Measurements from ENCODE around the gene PIGL. TPM values are rescaled to one million over a fixed set of nuclear protein-coding genes. Genes with fewer than 3 reads are reported as not detected.
"Not testable (repeated sequence)": the region's sequence is repeated elsewhere in the genome, so short reads cannot be mapped to it uniquely, and the experiment has no call there.

Gene PIGL
- total and polyA plus RNA-seq, 2 donors, result 16.7 to 31.1 TPM

GRCh38 chr17:16301963-16302855, 85.2 kb downstream of the PIGL start:
- 97% methylated on average over 13 of the region's 13 CpGs for WGBS
- H3K36me3 ChIP-seq (ENCODE audit: control insufficient read depth in 2 of 2, insufficient read depth in 2 of 2, low read length in 1 of 2), result peaks cover 3 to 4% of the 10 kb centered on the region in 2 donors
- DNase-seq (ENCODE audit: low read depth in 6 of 9, low spot score in 9 of 9), result no peak
- no peak overlapping the region for H3K27ac ChIP-seq (ENCODE audit: low read depth in 1 of 2, low read length in 1 of 2)
- no peaks in the 10 kb centered on the region for H3K27me3 ChIP-seq (ENCODE audit: control insufficient read depth in 2 of 2, insufficient read depth in 1 of 2, low read length in 1 of 2)
- peaks cover 13 to 20% of the 10 kb centered on the region in 2 donors for H3K4me1 ChIP-seq (ENCODE audit: control insufficient read depth in 2 of 2, insufficient read depth in 2 of 2, low read length in 2 of 2)
- no peak overlapping the region for H3K4me3 ChIP-seq (ENCODE audit: low read length in 2 of 2)
- no peaks in the 10 kb centered on the region for H3K9me3 ChIP-seq (ENCODE audit: control insufficient read depth in 2 of 2, insufficient read depth in 1 of 2, low read length in 1 of 2)

GRCh38 chr17:16302856-16303255, 85.8 kb downstream of the PIGL start:
- Histone ChIP-seq H3K4me1 (ENCODE audit: control insufficient read depth in 2 of 2, insufficient read depth in 2 of 2, low read length in 2 of 2) (peaks cover 13 to 20% of the 10 kb centered on the region in 2 donors), H3K36me3 (ENCODE audit: control insufficient read depth in 2 of 2, insufficient read depth in 2 of 2, low read length in 1 of 2) (peaks cover 3 to 4% of the 10 kb centered on the region in 2 donors), H3K4me3 (ENCODE audit: low read length in 2 of 2) (no peak overlapping the region), H3K27me3 (ENCODE audit: control insufficient read depth in 2 of 2, insufficient read depth in 1 of 2, low read length in 1 of 2) (no peaks in the 10 kb centered on the region), H3K9me3 (ENCODE audit: control insufficient read depth in 2 of 2, insufficient read depth in 1 of 2, low read length in 1 of 2) (no peaks in the 10 kb centered on the region), H3K27ac (ENCODE audit: low read depth in 1 of 2, low read length in 1 of 2) (no peak overlapping the region)
- WGBS, result 98% methylated on average over 4 of the region's 4 CpGs
- no peak for DNase-seq (ENCODE audit: low read depth in 6 of 9, low spot score in 9 of 9)

GRCh38 chr17:16304830-16305229, 87.8 kb downstream of the PIGL start:
- peak in 5 of 9 donors; percentile 41 to 75 (median 51) for DNase-seq (ENCODE audit: low read depth in 6 of 9, low spot score in 9 of 9)
- H3K27ac ChIP-seq (ENCODE audit: low read depth in 1 of 2, low read length in 1 of 2), result no peak overlapping the region
- peaks cover 3 to 4% of the 10 kb centered on the region in 2 donors for H3K36me3 ChIP-seq (ENCODE audit: control insufficient read depth in 2 of 2, insufficient read depth in 2 of 2, low read length in 1 of 2)
- H3K4me1 ChIP-seq (ENCODE audit: control insufficient read depth in 2 of 2, insufficient read depth in 2 of 2, low read length in 2 of 2), result peaks cover 7 to 11% of the 10 kb centered on the region in 2 donors
- H3K27me3 ChIP-seq (ENCODE audit: control insufficient read depth in 2 of 2, insufficient read depth in 1 of 2, low read length in 1 of 2), result no peaks in the 10 kb centered on the region
- H3K9me3 ChIP-seq (ENCODE audit: control insufficient read depth in 2 of 2, insufficient read depth in 1 of 2, low read length in 1 of 2), result no peaks in the 10 kb centered on the region
- WGBS, result 62% methylated on average over 3 of the region's 3 CpGs
- no peak overlapping the region for H3K4me3 ChIP-seq (ENCODE audit: low read length in 2 of 2)

DNA sequence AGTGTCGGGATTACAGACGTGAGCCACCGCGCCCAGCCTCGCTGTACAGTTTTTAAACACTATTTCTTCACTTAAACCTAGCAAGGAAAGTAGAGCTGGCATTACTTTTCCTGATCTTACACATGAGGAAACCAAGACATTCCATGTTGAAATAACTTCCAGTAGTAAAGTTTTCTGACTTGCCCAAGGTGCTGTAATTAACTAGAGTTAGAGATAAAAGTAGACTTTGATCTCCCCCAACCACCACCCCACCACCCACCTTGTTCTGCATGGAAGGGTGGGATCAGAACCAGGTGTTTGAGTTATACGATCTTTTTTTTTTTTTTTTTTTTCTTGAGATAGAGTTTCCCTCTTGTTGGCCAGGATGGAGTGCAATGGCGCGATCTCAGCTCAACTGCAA, 89.2 kb downstream of the PIGL start:
- H3K27me3 ChIP-seq (ENCODE audit: control insufficient read depth in 2 of 2, insufficient read depth in 1 of 2, low read length in 1 of 2), result no peaks in the 10 kb centered on the region
- 89% methylated on average over 8 of the region's 8 CpGs for WGBS
- no peak overlapping the region for H3K27ac ChIP-seq (ENCODE audit: low read depth in 1 of 2, low read length in 1 of 2)
- no peaks in the 10 kb centered on the region for H3K9me3 ChIP-seq (ENCODE audit: control insufficient read depth in 2 of 2, insufficient read depth in 1 of 2, low read length in 1 of 2)
- no peak overlapping the region for H3K4me3 ChIP-seq (ENCODE audit: low read length in 2 of 2)
- no peak for DNase-seq (ENCODE audit: low read depth in 6 of 9, low spot score in 9 of 9)
- peaks cover 3 to 4% of the 10 kb centered on the region in 2 donors for H3K36me3 ChIP-seq (ENCODE audit: control insufficient read depth in 2 of 2, insufficient read depth in 2 of 2, low read length in 1 of 2)
- H3K4me1 ChIP-seq (ENCODE audit: control insufficient read depth in 2 of 2, insufficient read depth in 2 of 2, low read length in 2 of 2), result peaks cover 7 to 11% of the 10 kb centered on the region in 2 donors

GRCh38 chr17:16312061-16312460, 95.1 kb downstream of the PIGL start:
- DNase-seq (ENCODE audit: low read depth in 6 of 9, low spot score in 9 of 9); H3K36me3 ChIP-seq (ENCODE audit: control insufficient read depth in 2 of 2, insufficient read depth in 2 of 2, low read length in 1 of 2); H3K9me3 ChIP-seq (ENCODE audit: control insufficient read depth in 2 of 2, insufficient read depth in 1 of 2, low read length in 1 of 2); H3K27me3 ChIP-seq (ENCODE audit: control insufficient read depth in 2 of 2, insufficient read depth in 1 of 2, low read length in 1 of 2); H3K27ac ChIP-seq (ENCODE audit: low read depth in 1 of 2, low read length in 1 of 2); H3K4me3 ChIP-seq (ENCODE audit: low read length in 2 of 2); H3K4me1 ChIP-seq (ENCODE audit: control insufficient read depth in 2 of 2, insufficient read depth in 2 of 2, low read length in 2 of 2): not testable (repeated sequence)
- WGBS, result 98% methylated on average over 33 of the region's 34 CpGs

DNA sequence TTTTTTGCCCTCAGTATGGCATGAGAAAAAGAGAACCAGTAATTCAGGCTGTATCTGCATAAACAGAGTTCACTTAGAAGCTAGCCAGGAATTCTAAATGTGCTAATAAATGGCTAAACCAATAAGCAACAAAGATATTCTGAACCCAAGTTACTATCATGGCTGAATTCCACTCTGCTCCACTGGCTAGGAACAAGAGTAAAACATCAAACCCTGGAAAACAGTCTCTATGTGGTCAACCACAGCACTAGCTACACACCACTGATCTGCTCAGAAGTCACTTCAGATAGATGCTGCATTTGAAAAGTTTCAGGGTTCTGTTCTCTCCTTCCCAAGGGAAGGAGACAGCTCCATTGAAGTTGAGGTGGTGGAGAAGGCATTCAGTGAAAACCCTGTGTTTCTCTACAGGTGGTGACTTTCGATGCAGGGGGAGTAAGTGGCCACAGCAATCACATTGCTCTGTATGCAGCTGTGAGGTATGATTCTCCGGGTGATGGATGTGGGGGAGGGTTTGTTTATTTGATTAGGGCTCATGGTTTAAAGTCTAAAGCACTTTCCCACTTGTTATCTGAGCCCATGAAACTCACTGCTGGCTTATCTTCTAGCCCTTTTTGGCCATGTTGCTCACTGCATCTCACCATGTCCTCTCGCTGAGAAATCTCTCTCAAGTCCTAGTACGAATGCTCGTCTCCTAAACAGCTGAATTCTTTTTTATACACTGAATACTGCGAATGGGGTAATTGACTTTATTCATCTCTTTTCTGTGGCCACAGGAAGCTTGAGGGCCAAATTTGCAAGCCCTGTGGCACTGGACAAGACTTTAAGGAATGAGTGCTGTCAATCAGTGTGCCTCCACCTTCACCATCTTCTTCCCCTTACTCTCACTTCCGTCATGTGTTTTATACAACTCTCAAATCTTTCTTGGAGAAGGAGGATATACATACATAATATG, 96.4 kb downstream of the PIGL start:
- no peak overlapping the region for H3K27ac ChIP-seq (ENCODE audit: low read depth in 1 of 2, low read length in 1 of 2)
- peak in 1 of 9 donors; percentile 38 for DNase-seq (ENCODE audit: low read depth in 6 of 9, low spot score in 9 of 9)
- peaks cover 2 to 7% of the 10 kb centered on the region in 2 donors for H3K36me3 ChIP-seq (ENCODE audit: control insufficient read depth in 2 of 2, insufficient read depth in 2 of 2, low read length in 1 of 2)
- WGBS, result 79% methylated on average over 7 of the region's 7 CpGs
- H3K9me3 ChIP-seq (ENCODE audit: control insufficient read depth in 2 of 2, insufficient read depth in 1 of 2, low read length in 1 of 2), result no peaks in the 10 kb centered on the region
- no peaks in the 10 kb centered on the region for H3K27me3 ChIP-seq (ENCODE audit: control insufficient read depth in 2 of 2, insufficient read depth in 1 of 2, low read length in 1 of 2)
- H3K4me3 ChIP-seq (ENCODE audit: low read length in 2 of 2), result no peak overlapping the region
- H3K4me1 ChIP-seq (ENCODE audit: control insufficient read depth in 2 of 2, insufficient read depth in 2 of 2, low read length in 2 of 2), result peaks cover 8% of the 10 kb centered on the region in 2 donors

- H3K27me3 ChIP-seq (ENCODE audit: control insufficient read depth in 2 of 2, insufficient read depth in 1 of 2, low read length in 1 of 2), result no peaks in the 10 kb centered on the region
- H3K9me3 ChIP-seq (ENCODE audit: control insufficient read depth in 2 of 2, insufficient read depth in 1 of 2, low read length in 1 of 2), result no peaks in the 10 kb centered on the region
- peaks cover 8% of the 10 kb centered on the region in 2 donors for H3K4me1 ChIP-seq (ENCODE audit: control insufficient read depth in 2 of 2, insufficient read depth in 2 of 2, low read length in 2 of 2)
- H3K4me3 ChIP-seq (ENCODE audit: low read length in 2 of 2), result no peak overlapping the region
- no peak for DNase-seq (ENCODE audit: low read depth in 6 of 9, low spot score in 9 of 9)
- no peak overlapping the region for H3K27ac ChIP-seq (ENCODE audit: low read depth in 1 of 2, low read length in 1 of 2)
- H3K36me3 ChIP-seq (ENCODE audit: control insufficient read depth in 2 of 2, insufficient read depth in 2 of 2, low read length in 1 of 2), result peaks cover 2 to 7% of the 10 kb centered on the region in 2 donors
Observed at GRCh38 chr17:16314189-16314588, 97.2 kb downstream of the PIGL start.

GRCh38 chr17:16314859-16315258, 97.8 kb downstream of the PIGL start:
- WGBS, result 97% methylated on average over 3 of the region's 3 CpGs
- no peak for DNase-seq (ENCODE audit: low read depth in 6 of 9, low spot score in 9 of 9)
- peaks cover 2 to 7% of the 10 kb centered on the region in 2 donors for H3K36me3 ChIP-seq (ENCODE audit: control insufficient read depth in 2 of 2, insufficient read depth in 2 of 2, low read length in 1 of 2)
- H3K27me3 ChIP-seq (ENCODE audit: control insufficient read depth in 2 of 2, insufficient read depth in 1 of 2, low read length in 1 of 2), result no peaks in the 10 kb centered on the region
- no peak overlapping the region for H3K4me3 ChIP-seq (ENCODE audit: low read length in 2 of 2)
- H3K27ac ChIP-seq (ENCODE audit: low read depth in 1 of 2, low read length in 1 of 2), result no peak overlapping the region
- peaks cover 8% of the 10 kb centered on the region in 2 donors for H3K4me1 ChIP-seq (ENCODE audit: control insufficient read depth in 2 of 2, insufficient read depth in 2 of 2, low read length in 2 of 2)
- no peaks in the 10 kb centered on the region for H3K9me3 ChIP-seq (ENCODE audit: control insufficient read depth in 2 of 2, insufficient read depth in 1 of 2, low read length in 1 of 2)

- Histone ChIP-seq H3K9me3 (ENCODE audit: control insufficient read depth in 2 of 2, insufficient read depth in 1 of 2, low read length in 1 of 2) (no peaks in the 10 kb centered on the region), H3K4me3 (ENCODE audit: low read length in 2 of 2) (no peak overlapping the region), H3K4me1 (ENCODE audit: control insufficient read depth in 2 of 2, insufficient read depth in 2 of 2, low read length in 2 of 2) (no peaks in the 10 kb centered on the region), H3K27ac (ENCODE audit: low read depth in 1 of 2, low read length in 1 of 2) (no peak overlapping the region), H3K36me3 (ENCODE audit: control insufficient read depth in 2 of 2, insufficient read depth in 2 of 2, low read length in 1 of 2) (peaks cover 4 to 5% of the 10 kb centered on the region in 2 donors), H3K27me3 (ENCODE audit: control insufficient read depth in 2 of 2, insufficient read depth in 1 of 2, low read length in 1 of 2) (no peaks in the 10 kb centered on the region)
- DNase-seq (ENCODE audit: low read depth in 6 of 9, low spot score in 9 of 9), result no peak
- 80% methylated on average over 3 of the region's 3 CpGs for WGBS
Observed at GRCh38 chr17:16319969-16320368, 103.0 kb downstream of the PIGL start.
